ENCODE data around the gene HDGF. TPM values are rescaled to one million over a fixed set of nuclear protein-coding genes. Genes with fewer than 3 reads are reported as not detected.
A peak's percentile ranks its signal among the peaks of the same experiment; 100 is the strongest.

The HDGF gene
- total RNA-seq, 1 donor from 2014 or later, result 280 TPM

DNA sequence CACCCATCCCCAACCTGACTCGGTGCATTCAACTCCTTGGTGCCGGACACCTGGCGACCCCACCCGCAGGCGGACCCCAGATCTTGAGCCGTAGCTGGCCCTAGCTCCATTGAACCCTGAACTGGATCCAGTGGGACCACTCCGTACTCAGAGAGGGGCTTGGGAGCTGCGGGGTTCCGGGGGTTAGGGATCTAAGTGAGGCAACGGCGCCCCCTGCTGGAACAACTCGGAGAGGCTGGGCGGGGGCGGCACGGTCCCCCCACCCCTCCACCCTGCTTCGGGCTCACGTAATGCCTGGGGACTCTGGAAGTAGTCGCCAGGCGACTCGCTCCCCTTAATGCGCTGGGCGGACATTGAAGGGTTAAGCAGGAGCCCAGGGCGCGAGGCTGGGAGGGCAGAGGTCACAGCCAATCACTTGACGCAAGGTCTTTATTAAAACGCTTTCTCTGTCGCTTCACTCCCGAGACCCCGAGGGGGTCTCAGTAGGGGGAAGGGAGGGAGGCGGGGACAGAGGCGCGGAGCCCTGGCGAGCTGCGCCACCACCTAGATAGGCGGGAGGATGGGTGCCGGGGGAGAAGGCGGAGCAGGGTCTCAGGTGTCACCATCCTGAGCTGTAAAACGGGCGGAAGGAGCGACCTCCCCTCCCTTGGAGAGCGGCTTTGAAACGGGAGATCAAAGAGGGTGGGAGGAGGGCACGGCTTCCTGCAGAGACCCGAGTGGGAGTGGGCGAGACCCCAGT is 45.4 kb downstream of the HDGF start:
- peaks cover 35% of the 10 kb centered on the region for H3K4me1 Mint-ChIP-seq (ENCODE audit: low read depth)
- TF ChIP-seq, protein P1, sequence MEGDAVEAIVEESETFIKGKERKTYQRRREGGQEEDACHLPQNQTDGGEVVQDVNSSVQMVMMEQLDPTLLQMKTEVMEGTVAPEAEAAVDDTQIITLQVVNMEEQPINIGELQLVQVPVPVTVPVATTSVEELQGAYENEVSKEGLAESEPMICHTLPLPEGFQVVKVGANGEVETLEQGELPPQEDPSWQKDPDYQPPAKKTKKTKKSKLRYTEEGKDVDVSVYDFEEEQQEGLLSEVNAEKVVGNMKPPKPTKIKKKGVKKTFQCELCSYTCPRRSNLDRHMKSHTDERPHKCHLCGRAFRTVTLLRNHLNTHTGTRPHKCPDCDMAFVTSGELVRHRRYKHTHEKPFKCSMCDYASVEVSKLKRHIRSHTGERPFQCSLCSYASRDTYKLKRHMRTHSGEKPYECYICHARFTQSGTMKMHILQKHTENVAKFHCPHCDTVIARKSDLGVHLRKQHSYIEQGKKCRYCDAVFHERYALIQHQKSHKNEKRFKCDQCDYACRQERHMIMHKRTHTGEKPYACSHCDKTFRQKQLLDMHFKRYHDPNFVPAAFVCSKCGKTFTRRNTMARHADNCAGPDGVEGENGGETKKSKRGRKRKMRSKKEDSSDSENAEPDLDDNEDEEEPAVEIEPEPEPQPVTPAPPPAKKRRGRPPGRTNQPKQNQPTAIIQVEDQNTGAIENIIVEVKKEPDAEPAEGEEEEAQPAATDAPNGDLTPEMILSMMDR (IDR thresholded peaks at IDR 0.05; ENCODE audit: unreplicated experiment), result peak; percentile 91
- H3K9me3 Mint-ChIP-seq (ENCODE audit: low read depth), result no peaks in the 10 kb centered on the region
- H3K27me3 Mint-ChIP-seq, result peaks cover 10% of the 10 kb centered on the region
- DNase-seq (ENCODE audit: low spot score, unreplicated experiment), result peak; percentile 77
- H3K27ac Mint-ChIP-seq, result peak overlapping the region; percentile 90
- H3K36me3 Mint-ChIP-seq (ENCODE audit: insufficient read depth), result no peaks in the 10 kb centered on the region
- H3K4me3 Mint-ChIP-seq (ENCODE audit: low read depth), result peak overlapping the region; percentile 79

DNA sequence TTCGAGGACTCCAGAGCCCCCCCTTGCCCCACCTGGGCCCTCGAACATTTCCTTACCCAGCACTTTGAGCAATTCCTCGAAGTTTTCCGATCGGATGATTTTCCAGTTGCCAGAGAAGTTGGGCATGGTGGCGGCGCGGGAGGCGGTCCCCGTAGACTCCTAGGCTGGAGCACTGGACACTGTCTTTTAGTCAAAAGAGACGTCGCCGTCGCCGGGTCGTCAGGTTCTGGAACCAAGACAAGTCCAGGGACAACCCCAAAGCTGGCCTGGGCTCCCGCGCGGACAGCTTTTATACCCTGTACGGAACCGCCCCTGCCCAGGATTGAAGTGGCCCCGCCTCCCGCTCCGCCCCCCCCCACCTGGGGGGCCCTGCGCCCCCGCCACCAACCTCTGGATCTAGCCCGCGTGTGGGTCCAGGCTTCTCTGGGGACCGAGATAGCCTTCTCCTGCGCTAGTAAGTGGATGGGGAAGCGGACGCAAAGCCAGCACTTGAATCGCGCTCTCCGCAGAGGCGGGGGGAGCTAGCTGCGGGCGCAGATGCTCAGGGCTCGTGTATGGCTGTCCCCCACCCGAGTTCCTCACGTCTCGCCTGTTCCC is 46.1 kb downstream of the HDGF start, which contains the start of gene CRABP2:
TSS of gene CRABP2 (minus strand) at position 263 of the 597 bp plus-strand sequence. CDS start at position 126, 137 bp downstream.
- DNase-seq (ENCODE audit: low spot score, unreplicated experiment), result no peak
- no peaks in the 10 kb centered on the region for H3K36me3 Mint-ChIP-seq (ENCODE audit: insufficient read depth)
- peaks cover 37% of the 10 kb centered on the region for H3K4me1 Mint-ChIP-seq (ENCODE audit: low read depth)
- TF ChIP-seq, protein P1 (IDR thresholded peaks at IDR 0.05; ENCODE audit: unreplicated experiment), result no peak
- peaks cover 10% of the 10 kb centered on the region for H3K27me3 Mint-ChIP-seq
- no peaks in the 10 kb centered on the region for H3K9me3 Mint-ChIP-seq (ENCODE audit: low read depth)
- peak within 1 kb of the TSS; percentile 79 for H3K4me3 Mint-ChIP-seq (ENCODE audit: low read depth)
- peak within 1 kb of the TSS; percentile 90 for H3K27ac Mint-ChIP-seq

DNA sequence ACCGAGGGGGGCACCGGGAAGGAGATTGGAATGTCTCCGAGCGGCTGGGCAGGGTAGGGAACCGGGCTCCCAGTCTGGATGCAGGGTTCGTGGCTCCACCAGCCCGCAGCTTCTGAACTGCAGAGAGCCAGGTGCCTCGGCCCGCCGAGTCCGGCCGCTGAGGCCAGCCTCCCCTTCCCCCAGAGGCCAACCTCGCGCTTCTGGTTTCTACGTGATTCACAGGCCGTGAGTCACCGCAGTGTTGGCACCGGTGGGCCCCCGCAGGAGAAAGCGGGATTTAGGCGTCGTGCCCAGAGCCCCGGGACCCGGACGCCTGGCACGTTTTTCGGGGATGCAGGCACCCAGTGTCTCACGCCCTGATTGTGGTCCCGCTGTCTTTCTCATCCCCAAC is 46.5 kb downstream of the HDGF start:
- TF ChIP-seq, protein P1 (IDR thresholded peaks at IDR 0.05; ENCODE audit: unreplicated experiment), result no peak
- no peaks in the 10 kb centered on the region for H3K9me3 Mint-ChIP-seq (ENCODE audit: low read depth)
- H3K4me3 Mint-ChIP-seq (ENCODE audit: low read depth), result peak overlapping the region; percentile 79
- no peak overlapping the region for H3K27ac Mint-ChIP-seq
- DNase-seq (ENCODE audit: low spot score, unreplicated experiment), result no peak
- peaks cover 10% of the 10 kb centered on the region for H3K27me3 Mint-ChIP-seq
- peaks cover 37% of the 10 kb centered on the region for H3K4me1 Mint-ChIP-seq (ENCODE audit: low read depth)
- H3K36me3 Mint-ChIP-seq (ENCODE audit: insufficient read depth), result no peaks in the 10 kb centered on the region

DNA sequence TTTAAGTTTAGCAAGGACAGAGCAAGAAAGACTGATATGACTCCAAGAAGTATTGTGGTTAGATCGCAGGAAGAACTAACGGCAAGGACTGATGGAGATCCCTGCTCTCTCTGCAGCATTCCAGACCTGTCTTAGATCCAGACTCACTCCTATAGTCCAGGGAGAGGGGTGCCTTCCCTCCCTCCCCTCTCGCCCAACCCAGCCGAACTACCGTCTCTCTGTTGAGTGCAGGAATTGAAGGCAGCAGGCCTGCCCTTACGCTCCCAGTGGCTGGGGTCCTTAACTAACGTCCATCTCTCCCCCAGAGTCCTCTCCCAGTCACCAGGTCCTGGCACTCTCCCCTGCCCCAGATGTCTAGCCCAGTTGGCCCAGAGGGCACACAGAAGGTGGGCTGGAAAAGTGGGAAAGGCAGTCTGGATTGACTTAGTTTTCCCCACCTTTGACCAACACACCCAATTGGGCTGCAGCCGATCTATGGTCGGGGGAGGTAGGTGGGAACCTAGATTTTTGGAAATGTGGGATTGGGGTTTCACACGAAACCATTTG is 47.2 kb downstream of the HDGF start:
- DNase-seq (ENCODE audit: low spot score, unreplicated experiment), result no peak
- peak overlapping the region; percentile 79 for H3K4me3 Mint-ChIP-seq (ENCODE audit: low read depth)
- H3K36me3 Mint-ChIP-seq (ENCODE audit: insufficient read depth), result peaks cover 3% of the 10 kb centered on the region
- peaks cover 37% of the 10 kb centered on the region for H3K4me1 Mint-ChIP-seq (ENCODE audit: low read depth)
- H3K9me3 Mint-ChIP-seq (ENCODE audit: low read depth), result no peaks in the 10 kb centered on the region
- peaks cover 10% of the 10 kb centered on the region for H3K27me3 Mint-ChIP-seq
- TF ChIP-seq, protein P1 (IDR thresholded peaks at IDR 0.05; ENCODE audit: unreplicated experiment), result no peak
- H3K27ac Mint-ChIP-seq, result peak overlapping the region; percentile 82

DNA sequence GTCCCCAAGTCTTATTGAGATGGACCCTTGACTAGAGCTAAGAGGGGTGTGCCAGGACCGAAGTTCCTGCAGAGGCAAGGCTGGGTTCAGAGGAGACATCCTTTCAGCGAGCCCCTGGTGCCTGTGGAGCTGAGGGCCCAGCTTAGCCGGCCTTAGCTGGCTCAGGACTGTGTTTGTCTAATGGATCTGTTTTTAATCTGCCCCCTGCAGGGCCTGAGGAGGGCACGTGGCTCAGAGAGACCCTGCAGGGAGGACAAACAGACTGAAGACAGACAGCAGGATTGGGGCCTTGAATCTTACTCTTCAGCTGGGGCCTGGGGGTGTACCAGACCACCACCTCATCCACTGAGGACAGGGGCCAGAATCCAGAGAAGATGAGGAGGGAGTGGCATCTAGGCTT is 47.7 kb downstream of the HDGF start:
- H3K4me3 Mint-ChIP-seq (ENCODE audit: low read depth), result peak overlapping the region; percentile 79
- TF ChIP-seq, protein P1 (IDR thresholded peaks at IDR 0.05; ENCODE audit: unreplicated experiment), result no peak
- no peaks in the 10 kb centered on the region for H3K9me3 Mint-ChIP-seq (ENCODE audit: low read depth)
- no peak for DNase-seq (ENCODE audit: low spot score, unreplicated experiment)
- H3K27ac Mint-ChIP-seq, result peak overlapping the region; percentile 69
- peaks cover 7% of the 10 kb centered on the region for H3K36me3 Mint-ChIP-seq (ENCODE audit: insufficient read depth)
- peaks cover 10% of the 10 kb centered on the region for H3K27me3 Mint-ChIP-seq
- H3K4me1 Mint-ChIP-seq (ENCODE audit: low read depth), result peaks cover 37% of the 10 kb centered on the region
